ENCODE data around the gene MRPL38.

DNA sequence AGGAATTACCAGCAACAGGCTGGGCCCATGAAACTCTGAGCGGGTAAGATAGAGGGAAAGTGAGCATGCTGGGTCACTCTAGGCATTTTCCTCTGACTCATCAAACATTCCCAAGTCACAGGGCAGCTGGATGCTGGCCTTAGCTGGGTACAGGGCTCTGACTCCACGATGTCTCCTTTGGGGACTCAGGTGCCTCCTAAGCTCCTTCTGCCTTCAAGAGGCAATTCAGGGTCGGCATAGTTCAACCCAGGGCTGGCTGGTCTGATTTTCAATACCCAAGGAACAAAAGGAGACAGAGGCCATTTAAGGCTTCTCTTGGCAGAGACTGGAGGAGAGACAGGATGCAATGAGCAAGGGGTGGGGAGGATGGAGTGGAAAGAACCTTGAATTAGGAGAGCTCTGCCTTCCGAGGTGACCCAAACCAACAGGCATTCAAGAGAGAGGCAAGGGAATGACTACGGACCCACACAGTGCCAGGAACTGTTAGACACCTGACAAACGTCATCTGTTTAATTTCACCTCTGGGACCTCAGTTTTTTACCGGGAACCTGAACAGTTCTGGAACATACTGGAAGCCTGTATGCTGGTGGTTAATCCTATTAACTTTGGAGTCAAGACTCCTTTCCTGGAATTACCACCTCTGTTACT, 50.5 kb downstream of the MRPL38 start:
- TF ChIP-seq CHD2 (IDR thresholded peaks at IDR 0.05; ENCODE audit: low read length) (no peak), EP300 (IDR thresholded peaks at IDR 0.05; ENCODE audit: borderline replicate concordance in 1 of 2, low read depth in 2 of 2, low read length in 2 of 2) (no peak), CHD1 (IDR thresholded peaks at IDR 0.05; ENCODE audit: low read depth, low read length) (no peak), POLR2AphosphoS5 (IDR thresholded peaks at IDR 0.05; ENCODE audit: low read depth, low read length) (no peak)
